Measurements from ENCODE around the gene TGM2. TPM values are rescaled to one million over a fixed set of nuclear protein-coding genes. Genes with fewer than 3 reads are reported as not detected.

TGM2 gene
- total RNA-seq, 1 donor from 2014 or later = 135 TPM

DNA sequence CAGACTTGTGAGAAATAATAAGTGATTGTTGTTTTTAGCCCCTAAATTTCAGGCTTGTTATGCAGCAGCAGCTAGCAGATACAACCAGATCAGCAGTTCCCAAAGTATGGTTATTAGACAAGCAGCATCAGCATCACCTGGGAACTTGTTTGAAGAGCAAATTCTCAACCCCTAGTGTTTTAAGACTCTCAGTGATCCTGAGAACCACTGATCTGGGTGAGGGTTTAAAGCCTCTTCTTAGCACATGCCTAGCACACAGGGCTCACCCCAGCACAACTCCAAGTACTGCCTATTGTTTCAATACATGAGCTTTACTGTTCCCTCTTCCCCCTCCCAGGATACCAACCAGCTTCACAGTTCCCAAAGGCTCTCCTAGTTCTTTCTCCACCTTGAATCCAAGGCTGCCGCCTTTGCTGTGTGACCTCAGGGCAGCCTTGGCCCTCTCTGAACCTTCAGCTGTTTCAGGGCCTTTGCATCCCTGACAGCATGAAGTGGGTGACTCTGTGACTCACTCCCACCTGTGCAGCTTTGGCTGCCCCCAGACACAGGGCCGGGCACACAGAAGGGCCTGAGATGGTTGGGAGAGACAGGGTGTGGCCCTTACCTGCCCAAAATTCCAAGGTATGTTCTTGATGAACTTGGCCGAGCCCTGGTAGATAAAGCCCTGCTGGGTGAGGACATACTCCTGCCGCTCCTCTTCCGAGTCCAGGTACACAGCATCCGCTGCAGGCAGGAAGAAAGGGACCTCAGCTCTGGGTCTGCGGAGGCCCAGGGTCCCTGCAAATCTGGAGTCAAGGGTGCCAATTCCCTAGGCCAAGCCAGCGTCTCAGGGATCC lies 14.5 kb downstream of the TGM2 start:
- no peak for DNase-seq (ENCODE audit: low read depth)
- Histone ChIP-seq H3K4me3 (ENCODE audit: low read depth, low read length) (no peak overlapping the region), H3K36me3 (ENCODE audit: control insufficient read depth, insufficient read depth, low read length) (peaks cover 5% of the 10 kb centered on the region), H3K27me3 (ENCODE audit: control insufficient read depth, insufficient read depth, low read length) (no peaks in the 10 kb centered on the region)
- TF ChIP-seq, protein P1, sequence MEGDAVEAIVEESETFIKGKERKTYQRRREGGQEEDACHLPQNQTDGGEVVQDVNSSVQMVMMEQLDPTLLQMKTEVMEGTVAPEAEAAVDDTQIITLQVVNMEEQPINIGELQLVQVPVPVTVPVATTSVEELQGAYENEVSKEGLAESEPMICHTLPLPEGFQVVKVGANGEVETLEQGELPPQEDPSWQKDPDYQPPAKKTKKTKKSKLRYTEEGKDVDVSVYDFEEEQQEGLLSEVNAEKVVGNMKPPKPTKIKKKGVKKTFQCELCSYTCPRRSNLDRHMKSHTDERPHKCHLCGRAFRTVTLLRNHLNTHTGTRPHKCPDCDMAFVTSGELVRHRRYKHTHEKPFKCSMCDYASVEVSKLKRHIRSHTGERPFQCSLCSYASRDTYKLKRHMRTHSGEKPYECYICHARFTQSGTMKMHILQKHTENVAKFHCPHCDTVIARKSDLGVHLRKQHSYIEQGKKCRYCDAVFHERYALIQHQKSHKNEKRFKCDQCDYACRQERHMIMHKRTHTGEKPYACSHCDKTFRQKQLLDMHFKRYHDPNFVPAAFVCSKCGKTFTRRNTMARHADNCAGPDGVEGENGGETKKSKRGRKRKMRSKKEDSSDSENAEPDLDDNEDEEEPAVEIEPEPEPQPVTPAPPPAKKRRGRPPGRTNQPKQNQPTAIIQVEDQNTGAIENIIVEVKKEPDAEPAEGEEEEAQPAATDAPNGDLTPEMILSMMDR (IDR thresholded peaks at IDR 0.05; ENCODE audit: insufficient read depth, low read length, poor library complexity, severe bottlenecking) = no peak

DNA sequence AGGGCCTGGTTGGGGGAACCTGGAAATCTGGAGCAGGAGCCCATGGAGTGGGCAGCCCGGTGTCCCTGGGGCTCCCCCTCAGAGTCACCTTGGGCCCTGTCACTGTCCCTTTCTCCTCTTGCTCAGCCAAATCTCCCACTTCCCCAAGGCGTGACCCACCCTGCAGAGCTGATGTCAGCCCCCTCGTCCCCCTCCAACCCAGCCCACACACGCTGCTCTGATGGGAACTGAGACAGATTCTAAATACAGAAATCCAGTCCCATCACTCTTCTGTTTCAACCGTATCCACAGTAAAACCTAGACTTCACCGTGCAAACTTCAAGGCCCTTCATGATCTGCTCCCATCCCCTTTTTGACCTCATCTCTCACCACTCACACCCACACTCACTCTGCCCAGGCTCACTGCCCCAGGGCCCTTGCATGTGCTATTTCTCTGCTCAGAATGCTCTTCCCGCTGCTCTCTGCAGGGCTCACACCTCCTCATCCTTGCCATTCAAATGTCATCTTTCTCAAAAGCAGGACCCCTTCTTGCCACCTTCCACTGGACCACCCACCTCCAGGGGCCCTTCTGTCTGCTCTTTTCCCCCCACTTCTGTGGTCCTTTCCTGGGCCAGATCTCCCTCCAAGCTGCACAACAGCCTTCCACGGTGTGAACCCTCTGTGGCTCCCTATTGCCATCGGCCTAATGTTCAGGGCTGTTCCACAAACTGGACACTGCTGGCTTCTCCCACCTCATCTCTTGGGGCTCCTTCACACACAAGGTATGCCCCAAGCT lies 16.6 kb downstream of the TGM2 start:
- no peaks in the 10 kb centered on the region for H3K27me3 ChIP-seq (ENCODE audit: control insufficient read depth, insufficient read depth, low read length)
- no peak for DNase-seq (ENCODE audit: low read depth)
- H3K36me3 ChIP-seq (ENCODE audit: control insufficient read depth, insufficient read depth, low read length) = peaks cover 5% of the 10 kb centered on the region
- no peak overlapping the region for H3K4me3 ChIP-seq (ENCODE audit: low read depth, low read length)
- TF ChIP-seq, protein P1 (IDR thresholded peaks at IDR 0.05; ENCODE audit: insufficient read depth, low read length, poor library complexity, severe bottlenecking) = no peak

DNA sequence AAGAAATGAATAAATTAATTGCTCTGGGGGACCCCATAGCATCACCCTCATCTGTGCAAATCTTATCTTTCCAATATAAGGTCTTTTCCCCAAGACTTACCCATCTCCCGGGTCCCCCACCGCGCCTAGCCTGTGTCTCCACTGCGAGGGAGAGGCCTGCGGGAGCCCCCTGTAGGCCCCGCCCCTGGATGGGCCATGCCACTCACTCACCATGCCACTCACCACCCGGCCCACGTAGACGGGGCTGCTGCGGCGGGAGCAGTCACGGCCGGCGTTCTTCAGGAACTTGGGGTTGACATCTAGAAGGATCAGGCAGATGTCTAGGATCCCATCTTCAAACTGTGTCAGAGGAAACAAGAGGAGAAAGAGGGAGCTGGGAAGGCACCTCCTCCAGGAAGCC lies 17.3 kb downstream of the TGM2 start:
- Histone ChIP-seq H3K27me3 (ENCODE audit: control insufficient read depth, insufficient read depth, low read length) (no peaks in the 10 kb centered on the region), H3K36me3 (ENCODE audit: control insufficient read depth, insufficient read depth, low read length) (peaks cover 5% of the 10 kb centered on the region), H3K4me3 (ENCODE audit: low read depth, low read length) (no peak overlapping the region)
- TF ChIP-seq, protein P1 (IDR thresholded peaks at IDR 0.05; ENCODE audit: insufficient read depth, low read length, poor library complexity, severe bottlenecking) = no peak
- DNase-seq (ENCODE audit: low read depth) = no peak

DNA sequence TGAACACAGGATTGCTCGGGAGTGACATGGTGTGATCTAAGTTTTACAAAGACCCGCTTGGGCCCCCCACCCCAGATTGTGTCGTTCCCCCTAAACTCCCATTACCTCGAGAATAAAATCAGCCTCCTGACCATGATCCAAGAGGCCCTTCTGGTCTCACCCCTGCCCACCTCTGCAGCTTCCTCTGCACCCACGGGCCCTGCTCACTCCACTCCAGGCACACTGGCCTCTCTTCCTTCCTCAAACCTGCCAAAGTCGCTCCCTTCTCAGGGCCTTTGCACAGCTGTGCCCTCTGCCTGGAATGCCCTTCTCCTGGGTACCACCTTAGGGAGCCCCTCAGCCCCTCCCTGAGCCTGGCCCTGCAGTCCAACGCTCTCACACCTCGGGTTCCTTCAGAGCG lies 17.9 kb downstream of the TGM2 start:
- Histone ChIP-seq H3K27me3 (ENCODE audit: control insufficient read depth, insufficient read depth, low read length) (no peaks in the 10 kb centered on the region), H3K4me3 (ENCODE audit: low read depth, low read length) (no peak overlapping the region), H3K36me3 (ENCODE audit: control insufficient read depth, insufficient read depth, low read length) (peaks cover 5% of the 10 kb centered on the region)
- TF ChIP-seq, protein P1 (IDR thresholded peaks at IDR 0.05; ENCODE audit: insufficient read depth, low read length, poor library complexity, severe bottlenecking) = no peak
- no peak for DNase-seq (ENCODE audit: low read depth)

DNA sequence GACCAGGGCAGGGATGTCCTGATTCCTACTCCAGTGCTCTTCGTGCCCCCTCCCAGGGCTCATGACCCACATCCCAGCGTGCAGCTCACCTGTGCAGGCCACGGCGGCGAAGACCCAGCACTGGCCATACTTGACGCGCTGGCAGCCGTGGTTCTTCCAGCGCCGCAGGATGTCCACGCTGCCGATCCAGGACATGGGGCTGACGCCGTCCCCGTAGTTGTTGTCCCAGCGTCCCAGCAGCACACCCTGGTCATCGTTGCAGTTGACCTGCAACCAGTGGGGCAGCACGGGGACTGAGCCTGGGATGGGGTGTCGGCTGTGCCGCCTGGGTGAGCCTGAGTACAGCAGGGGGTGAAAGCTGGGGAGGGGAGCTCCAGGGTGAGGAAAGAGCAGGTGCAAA lies 18.4 kb downstream of the TGM2 start:
- H3K36me3 ChIP-seq (ENCODE audit: control insufficient read depth, insufficient read depth, low read length) = peaks cover 5% of the 10 kb centered on the region
- H3K4me3 ChIP-seq (ENCODE audit: low read depth, low read length) = no peak overlapping the region
- TF ChIP-seq, protein P1 (IDR thresholded peaks at IDR 0.05; ENCODE audit: insufficient read depth, low read length, poor library complexity, severe bottlenecking) = no peak
- DNase-seq (ENCODE audit: low read depth) = no peak
- no peaks in the 10 kb centered on the region for H3K27me3 ChIP-seq (ENCODE audit: control insufficient read depth, insufficient read depth, low read length)

Data from kidney epithelial cell (primary cell).